Prostate gland (tissue), 2 donors: ENCODE data around the gene TRIP11.

Experiments
- POLR2A ChIP-seq: fragments of 450-650 bp; IDR thresholded peaks from one replicate; pipeline ENCODE4 v1.6.1; 2016; ENCODE audit warnings: antibody characterized with exemption, mild to moderate bottlenecking
- POLR2AphosphoS5 ChIP-seq: sonication (generic); formaldehyde crosslinking; IDR thresholded peaks from one replicate; pipeline ENCODE4 v1.6.1; 2017; ENCODE audit warnings: antibody characterized with exemption
- TF ChIP-seq, protein P1 (sequence below), 4 experiments: fragments of 200-600 bp in 2 of 4; fragments of 450-650 bp in 2 of 4; sonication (generic) in 2 of 4; IDR thresholded peaks; 1 replicate in 3 of 4; 2 replicates in 1 of 4; pipeline ENCODE4 v1.5.1; 2016 to 2019; ENCODE audit warnings: antibody characterized with exemption in 4 of 4, mild to moderate bottlenecking in 2 of 4, moderate library complexity in 2 of 4

DNA sequence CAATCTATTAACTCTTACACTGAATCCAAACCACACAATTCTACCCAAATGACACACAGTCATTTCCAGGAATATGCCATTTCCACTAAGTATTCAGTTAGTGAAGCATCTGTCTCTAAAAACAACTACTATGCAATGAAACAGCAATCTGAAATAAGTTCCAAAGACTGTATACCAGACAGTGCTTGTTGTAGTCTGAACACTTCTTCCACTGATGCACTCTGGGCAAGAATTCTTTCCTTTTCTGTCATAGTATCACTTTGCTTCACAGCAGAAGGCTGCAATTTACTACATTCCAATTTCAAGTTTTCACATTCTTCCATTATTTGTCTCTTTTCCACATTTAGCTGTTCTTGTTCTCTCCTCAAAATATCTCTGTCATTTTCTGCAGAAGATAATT, 25.8 kb downstream of the TRIP11 start:
- TF ChIP-seq POLR2AphosphoS5 (no peak), POLR2A (no peak)
- TF ChIP-seq, protein P1, sequence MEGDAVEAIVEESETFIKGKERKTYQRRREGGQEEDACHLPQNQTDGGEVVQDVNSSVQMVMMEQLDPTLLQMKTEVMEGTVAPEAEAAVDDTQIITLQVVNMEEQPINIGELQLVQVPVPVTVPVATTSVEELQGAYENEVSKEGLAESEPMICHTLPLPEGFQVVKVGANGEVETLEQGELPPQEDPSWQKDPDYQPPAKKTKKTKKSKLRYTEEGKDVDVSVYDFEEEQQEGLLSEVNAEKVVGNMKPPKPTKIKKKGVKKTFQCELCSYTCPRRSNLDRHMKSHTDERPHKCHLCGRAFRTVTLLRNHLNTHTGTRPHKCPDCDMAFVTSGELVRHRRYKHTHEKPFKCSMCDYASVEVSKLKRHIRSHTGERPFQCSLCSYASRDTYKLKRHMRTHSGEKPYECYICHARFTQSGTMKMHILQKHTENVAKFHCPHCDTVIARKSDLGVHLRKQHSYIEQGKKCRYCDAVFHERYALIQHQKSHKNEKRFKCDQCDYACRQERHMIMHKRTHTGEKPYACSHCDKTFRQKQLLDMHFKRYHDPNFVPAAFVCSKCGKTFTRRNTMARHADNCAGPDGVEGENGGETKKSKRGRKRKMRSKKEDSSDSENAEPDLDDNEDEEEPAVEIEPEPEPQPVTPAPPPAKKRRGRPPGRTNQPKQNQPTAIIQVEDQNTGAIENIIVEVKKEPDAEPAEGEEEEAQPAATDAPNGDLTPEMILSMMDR (IDR thresholded peaks at IDR 0.05), result no peak
